Colonic mucosa (tissue), 4 donors: ENCODE measurements around the gene CDH4. TPM values are rescaled to one million over a fixed set of nuclear protein-coding genes. Genes with fewer than 3 reads are reported as not detected.

ENCODE experiments used
- DNase-seq: peaks from one replicate; pipeline ENCODE4 v3.0.0-alpha.2; 2020
- H3K27ac ChIP-seq: fragments of 200-600 bp; one replicate; pipeline ENCODE4 v1.8.0; 2021
- H3K27me3 ChIP-seq: fragments of 200-600 bp; one replicate; pipeline ENCODE4 v1.8.0; 2021
- H3K36me3 ChIP-seq: fragments of 200-600 bp; one replicate; pipeline ENCODE4 v1.8.0; 2021
- H3K4me1 ChIP-seq: fragments of 200-600 bp; one replicate; pipeline ENCODE4 v1.8.0; 2021; ENCODE audit warnings: mild to moderate bottlenecking
- H3K4me3 ChIP-seq: fragments of 200-600 bp; one replicate; pipeline ENCODE4 v1.8.0; 2021
- H3K9ac ChIP-seq, 2 donors: one replicate each; pipeline ENCODE4 v1.7.0; 2013; ENCODE audit warnings: control low read depth in 2 of 2, low read depth in 2 of 2, low read length in 2 of 2
- H3K9me3 ChIP-seq: fragments of 200-600 bp; one replicate; pipeline ENCODE4 v1.8.0; 2021
- CTCF ChIP-seq: fragments of 200-600 bp; IDR thresholded peaks from one replicate; pipeline ENCODE4 v1.8.0; 2022; ENCODE audit warnings: antibody characterized with exemption, mild to moderate bottlenecking
- intact Hi-C: fragments of 100-400 bp; cut with DNase I; formaldehyde crosslinking; loops from one replicate; pipeline ENCODE4 v1.14.1; 2022
- total RNA-seq, 2 donors: library from RNA; stranded (reverse); fragmentation: NEBNext Ultra II Directional in 1 of 2; extraction: Animal tissue kit (Norgen Biotek cat#: 25700) in 1 of 2; gene quantifications; one replicate each; pipeline ENCODE4 v1.2.1, GENCODE V29; 2021
- donor health status: healthy.
- donor health status: DM: no; HTN: no; CAD: no.
- donor health status: DM: no; HTN: no; CAD: no.

Gene CDH4
- total RNA-seq, 2 donors from 2014 or later: 0.08 TPM; not detected in 1

- DNase-seq: no peak
Measured at GRCh38 chr20:61924211-61924857, 672.3 kb downstream of the CDH4 start.

DNA sequence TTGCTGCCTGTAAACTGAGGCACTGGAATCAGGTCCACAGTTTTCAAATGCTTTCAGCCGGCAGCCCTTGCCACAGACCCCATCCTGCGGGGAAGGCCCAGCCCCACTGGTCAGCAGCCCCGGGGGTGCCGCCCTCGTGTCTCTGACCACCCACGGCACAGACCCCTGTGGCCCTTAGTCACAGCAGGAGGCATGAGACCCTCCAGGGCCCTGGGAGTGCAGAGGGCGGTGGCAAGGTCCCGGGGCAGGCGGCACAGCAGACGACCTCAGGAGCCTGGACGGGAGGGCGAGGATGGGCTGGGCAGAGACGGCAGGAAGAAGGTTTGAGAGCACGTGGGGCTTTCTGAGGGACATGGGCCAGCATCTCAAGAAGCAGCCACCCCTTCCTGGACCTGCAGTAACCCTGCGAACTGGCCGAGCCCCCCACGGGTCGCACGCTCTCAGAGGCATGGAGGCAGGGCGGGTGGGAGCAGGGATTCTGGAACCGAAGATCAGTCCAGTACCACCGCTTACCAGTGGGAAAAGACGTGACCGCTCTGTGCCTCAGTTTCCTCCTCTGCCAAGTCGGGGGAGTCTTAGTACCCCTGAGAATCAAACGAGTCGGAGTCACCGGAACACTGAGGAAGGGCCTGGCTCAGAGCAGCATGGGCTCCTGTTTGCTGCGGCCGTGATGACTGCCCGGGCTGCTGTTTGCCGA lies 672.9 kb downstream of the CDH4 start:
- H3K36me3 ChIP-seq: no peaks in the 10 kb centered on the region
- H3K9me3 ChIP-seq: no peaks in the 10 kb centered on the region
- no peaks in the 10 kb centered on the region for H3K27me3 ChIP-seq
- no peak for DNase-seq
- no peak overlapping the region for H3K4me3 ChIP-seq
- H3K9ac ChIP-seq: no peak overlapping the region
- intact Hi-C loops: no loop called here
- no peaks in the 10 kb centered on the region for H3K4me1 ChIP-seq
- TF ChIP-seq CTCF: no peak
- no peak overlapping the region for H3K27ac ChIP-seq

More at GRCh38 chr20:61924211-61924857, 672.3 kb downstream of the CDH4 start:
- H3K9ac ChIP-seq: no peak overlapping the region
- TF ChIP-seq CTCF: no peak
- no peak overlapping the region for H3K27ac ChIP-seq
- no peaks in the 10 kb centered on the region for H3K9me3 ChIP-seq
- no peaks in the 10 kb centered on the region for H3K36me3 ChIP-seq
- no peaks in the 10 kb centered on the region for H3K4me1 ChIP-seq
- H3K27me3 ChIP-seq: no peaks in the 10 kb centered on the region
- no peak overlapping the region for H3K4me3 ChIP-seq
- intact Hi-C loops: no loop called here

DNA sequence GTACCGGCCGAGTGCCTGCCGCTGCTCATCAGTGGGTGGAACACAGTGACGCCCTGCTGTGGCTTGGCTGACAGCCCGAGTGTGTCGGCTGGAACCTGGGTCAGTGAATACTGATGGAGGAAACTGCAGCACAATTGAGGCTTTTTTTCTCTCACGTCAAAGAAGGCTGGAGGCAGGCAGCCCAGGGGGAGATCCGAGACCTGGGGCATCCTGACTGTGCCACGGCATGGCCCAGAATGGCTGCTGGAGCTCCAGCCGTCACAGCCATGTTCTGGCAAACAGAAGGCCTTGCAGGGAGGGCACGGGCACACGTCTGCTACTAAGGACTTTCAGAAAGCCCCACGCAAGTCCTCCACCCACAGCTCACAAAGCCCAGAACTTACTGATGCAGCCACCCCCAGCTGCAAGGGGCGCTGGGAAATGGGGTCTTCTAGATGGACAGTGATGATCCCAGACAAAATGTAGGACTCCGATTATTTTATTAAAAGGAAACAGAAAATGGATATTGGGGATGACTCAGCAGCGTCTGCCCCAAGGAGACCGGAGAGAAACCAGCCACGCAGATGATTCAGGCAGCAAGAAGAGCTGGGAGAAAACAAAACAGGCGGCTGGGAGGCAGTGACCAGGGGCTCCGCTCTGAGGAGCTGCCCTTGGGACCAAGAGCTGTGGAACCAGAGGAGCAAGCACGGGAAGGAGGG lies 673.6 kb downstream of the CDH4 start:
- no peaks in the 10 kb centered on the region for H3K27me3 ChIP-seq
- intact Hi-C loops: no loop called here
- no peak for DNase-seq
- no peaks in the 10 kb centered on the region for H3K36me3 ChIP-seq
- TF ChIP-seq CTCF: no peak
- no peak overlapping the region for H3K9ac ChIP-seq
- no peaks in the 10 kb centered on the region for H3K4me1 ChIP-seq
- H3K27ac ChIP-seq: no peak overlapping the region
- no peak overlapping the region for H3K4me3 ChIP-seq
- no peaks in the 10 kb centered on the region for H3K9me3 ChIP-seq

- DNase-seq: no peak
- no peak for TF ChIP-seq CTCF
- Histone ChIP-seq H3K9me3 (no peaks in the 10 kb centered on the region), H3K27me3 (no peaks in the 10 kb centered on the region), H3K9ac (no peak overlapping the region), H3K36me3 (no peaks in the 10 kb centered on the region), H3K4me1 (no peaks in the 10 kb centered on the region), H3K27ac (no peak overlapping the region), H3K4me3 (no peak overlapping the region)
- intact Hi-C loops: no loop called here
Measured at GRCh38 chr20:61926253-61926613, 674.2 kb downstream of the CDH4 start.

DNA sequence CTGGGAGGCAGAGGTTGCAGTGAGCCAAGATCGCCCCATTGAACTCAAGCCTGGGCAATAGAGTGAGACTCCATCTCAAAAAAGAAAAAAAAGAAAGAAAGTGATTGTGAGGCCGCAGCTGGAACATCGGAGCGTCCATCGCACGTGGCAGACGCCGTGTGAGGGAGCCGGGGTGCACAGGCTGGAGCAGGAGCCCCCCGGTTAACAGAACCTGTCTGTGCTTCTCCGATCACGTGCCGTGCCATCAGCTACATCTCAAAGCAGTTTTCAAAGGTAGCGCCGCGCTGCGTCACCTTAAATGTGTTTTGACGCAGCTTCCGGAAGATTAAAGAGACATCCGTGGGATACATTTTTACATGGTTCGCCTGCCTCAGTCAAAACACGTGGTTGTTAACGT lies 674.7 kb downstream of the CDH4 start:
- no peak overlapping the region for H3K4me3 ChIP-seq
- intact Hi-C loops: no loop called here
- no peaks in the 10 kb centered on the region for H3K27me3 ChIP-seq
- no peak for DNase-seq
- TF ChIP-seq CTCF: no peak
- no peak overlapping the region for H3K9ac ChIP-seq
- no peak overlapping the region for H3K27ac ChIP-seq
- H3K4me1 ChIP-seq: no peaks in the 10 kb centered on the region
- no peaks in the 10 kb centered on the region for H3K36me3 ChIP-seq
- no peaks in the 10 kb centered on the region for H3K9me3 ChIP-seq
